ENCODE data around the gene PAIP1.

Gene PAIP1

GRCh38 chr5:43571237-43571636, 14.4 kb upstream of the PAIP1 start:
- Histone ChIP-seq H3K79me2 (ENCODE audit: insufficient read depth, low read length) (no peaks in the 10 kb centered on the region), H3K27ac (ENCODE audit: low read length) (no peak overlapping the region), H4K20me1 (ENCODE audit: insufficient read depth, low read length) (no peaks in the 10 kb centered on the region), H3K36me3 (ENCODE audit: insufficient read depth, low read length) (peaks cover 6% of the 10 kb centered on the region; the same call in 1 of the 2 replicates), H3K9ac (ENCODE audit: low read depth, low read length) (no peak overlapping the region), H3K4me3 (ENCODE audit: low read depth in 1 of 2, low read length in 2 of 2) (no peak overlapping the region), H3K4me2 (ENCODE audit: insufficient read depth, low read length) (no peak overlapping the region), H3K27me3 (ENCODE audit: insufficient read depth, low read length, poor library complexity) (no peaks in the 10 kb centered on the region), H2AFZ (ENCODE audit: low read depth, low read length) (no peak overlapping the region), H3K4me1 (ENCODE audit: insufficient read depth, low read length) (no peaks in the 10 kb centered on the region), H3K9me3 (ENCODE audit: insufficient read depth, low read length, severe bottlenecking) (no peaks in the 10 kb centered on the region)
- DNase-seq (no peak), ATAC-seq (ENCODE audit: insufficient read depth, low read depth) (no peak)
- no peak for TF ChIP-seq EZH2 (IDR thresholded peaks at IDR 0.05; ENCODE audit: borderline replicate concordance, low read depth, low read length, severe bottlenecking)
- no peak for TF ChIP-seq CTCF (IDR thresholded peaks at IDR 0.05; ENCODE audit: borderline replicate concordance, extremely low read depth, low read length, poor library complexity, severe bottlenecking)

GRCh38 chr5:43570450-43571158, 13.7 kb upstream of the PAIP1 start:
- no peak overlapping the region for H3K4me3 ChIP-seq (ENCODE audit: low read depth in 1 of 2, low read length in 2 of 2)
- TF ChIP-seq CTCF (IDR thresholded peaks at IDR 0.05; ENCODE audit: borderline replicate concordance, extremely low read depth, low read length, poor library complexity, severe bottlenecking) = no peak
- no peak for TF ChIP-seq EZH2 (IDR thresholded peaks at IDR 0.05; ENCODE audit: borderline replicate concordance, low read depth, low read length, severe bottlenecking)
- H3K9me3 ChIP-seq (ENCODE audit: insufficient read depth, low read length, severe bottlenecking) = no peaks in the 10 kb centered on the region
- no peak overlapping the region for H3K4me2 ChIP-seq (ENCODE audit: insufficient read depth, low read length)
- H2AFZ ChIP-seq (ENCODE audit: low read depth, low read length) = no peak overlapping the region
- no peaks in the 10 kb centered on the region for H3K27me3 ChIP-seq (ENCODE audit: insufficient read depth, low read length, poor library complexity)
- no peak overlapping the region for H3K27ac ChIP-seq (ENCODE audit: low read length)
- no peak for DNase-seq
- H4K20me1 ChIP-seq (ENCODE audit: insufficient read depth, low read length) = no peaks in the 10 kb centered on the region
- no peaks in the 10 kb centered on the region for H3K79me2 ChIP-seq (ENCODE audit: insufficient read depth, low read length)
- no peak overlapping the region for H3K9ac ChIP-seq (ENCODE audit: low read depth, low read length)
- no peaks in the 10 kb centered on the region for H3K4me1 ChIP-seq (ENCODE audit: insufficient read depth, low read length)
- no peak for ATAC-seq (ENCODE audit: insufficient read depth, low read depth)
- peaks cover 6% of the 10 kb centered on the region; the same call in 1 of the 2 replicates for H3K36me3 ChIP-seq (ENCODE audit: insufficient read depth, low read length)

GRCh38 chr5:43569236-43569746, 12.4 kb upstream of the PAIP1 start:
- no peak for ATAC-seq (ENCODE audit: insufficient read depth, low read depth)
- Histone ChIP-seq H3K4me1 (ENCODE audit: insufficient read depth, low read length) (no peaks in the 10 kb centered on the region), H3K27ac (ENCODE audit: low read length) (no peak overlapping the region), H2AFZ (ENCODE audit: low read depth, low read length) (no peak overlapping the region), H3K4me2 (ENCODE audit: insufficient read depth, low read length) (no peak overlapping the region), H3K79me2 (ENCODE audit: insufficient read depth, low read length) (no peaks in the 10 kb centered on the region), H3K9me3 (ENCODE audit: insufficient read depth, low read length, severe bottlenecking) (no peaks in the 10 kb centered on the region), H3K27me3 (ENCODE audit: insufficient read depth, low read length, poor library complexity) (no peaks in the 10 kb centered on the region), H3K9ac (ENCODE audit: low read depth, low read length) (no peak overlapping the region), H3K4me3 (ENCODE audit: low read depth in 1 of 2, low read length in 2 of 2) (no peak overlapping the region), H3K36me3 (ENCODE audit: insufficient read depth, low read length) (peaks cover 2% of the 10 kb centered on the region; the same call in 1 of the 2 replicates), H4K20me1 (ENCODE audit: insufficient read depth, low read length) (no peaks in the 10 kb centered on the region)
- DNase-seq = no peak
- TF ChIP-seq CTCF (IDR thresholded peaks at IDR 0.05; ENCODE audit: borderline replicate concordance, extremely low read depth, low read length, poor library complexity, severe bottlenecking) = no peak
- no peak for TF ChIP-seq EZH2 (IDR thresholded peaks at IDR 0.05; ENCODE audit: borderline replicate concordance, low read depth, low read length, severe bottlenecking)
